ENCODE data around the gene AUTS2.

AUTS2 gene

GRCh38 chr7:70098905-70099672 lies 500.8 kb downstream of the AUTS2 start:
- no peak for DNase-seq

GRCh38 chr7:70104243-70104642 lies 506.0 kb downstream of the AUTS2 start:
- DNase-seq = no peak

DNA sequence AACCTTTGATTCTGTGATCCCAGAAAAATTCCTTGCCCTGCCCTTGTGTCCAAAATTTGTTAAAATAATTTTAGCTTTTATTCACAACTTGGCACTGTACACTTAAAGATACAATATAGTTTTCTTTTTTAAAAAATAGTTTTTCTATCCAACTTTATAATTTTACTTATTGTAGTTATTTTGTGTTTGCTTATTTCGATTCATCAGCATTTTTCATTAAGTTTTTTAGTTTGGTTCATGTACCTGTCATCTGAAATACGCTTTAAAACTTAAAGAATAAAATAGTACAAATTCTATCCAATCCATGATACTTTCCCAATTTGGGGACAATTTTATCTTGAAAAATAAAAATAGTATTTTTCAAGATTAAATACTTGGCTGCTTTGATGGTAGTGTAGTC lies 514.8 kb downstream of the AUTS2 start:
- no peak for DNase-seq

- DNase-seq = no peak
These were observed 515.3 kb downstream of the AUTS2 start for GRCh38 chr7:70113536-70113935.

GRCh38 chr7:70114806-70115205 lies 516.5 kb downstream of the AUTS2 start:
- no peak for DNase-seq

GRCh38 chr7:70116244-70116643 lies 518.0 kb downstream of the AUTS2 start:
- no peak for DNase-seq

DNA sequence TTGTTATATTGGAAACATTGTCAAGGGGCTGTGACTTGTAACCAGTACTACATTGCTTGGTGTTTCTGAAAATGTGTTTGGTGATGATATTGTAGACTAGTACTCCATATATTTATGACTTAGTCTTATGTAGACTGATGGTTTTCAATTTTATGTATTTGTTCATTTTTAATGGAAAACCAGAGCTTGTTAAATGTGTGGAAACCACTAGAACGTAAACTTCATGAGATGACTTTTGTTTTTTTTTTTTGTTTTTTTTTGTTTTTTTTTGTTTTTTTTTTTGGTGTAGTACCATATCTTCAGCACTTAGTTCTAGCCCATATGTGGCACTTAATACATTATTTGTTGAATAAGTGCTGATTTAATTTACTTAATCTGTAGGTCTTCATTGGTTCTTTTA lies 518.6 kb downstream of the AUTS2 start:
- no peak for DNase-seq

- no peak for DNase-seq
These were observed 522.6 kb downstream of the AUTS2 start for GRCh38 chr7:70120851-70121250.

DNA sequence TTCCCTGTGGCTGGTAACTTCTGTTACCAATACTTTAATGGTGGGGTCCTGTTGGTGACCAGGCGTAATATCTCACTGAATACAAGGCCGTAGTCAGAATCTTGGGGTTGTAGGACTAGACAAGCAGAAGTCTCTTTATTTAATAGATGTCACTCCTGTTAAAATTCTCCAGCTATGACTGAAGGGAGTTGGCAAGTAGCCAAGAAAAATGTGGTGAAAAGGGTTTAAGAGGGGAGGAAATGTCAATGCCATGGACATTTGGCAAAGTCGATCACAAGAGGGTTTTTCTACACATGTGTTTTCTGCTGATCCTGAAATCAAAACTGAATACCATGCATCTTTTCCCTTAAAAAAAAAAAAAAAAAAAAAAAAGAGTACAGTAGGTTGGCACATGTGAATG lies 533.5 kb downstream of the AUTS2 start:
- no peak for DNase-seq

GRCh38 chr7:70132226-70132851 lies 534.1 kb downstream of the AUTS2 start:
- no peak for DNase-seq

GRCh38 chr7:70132852-70133690 lies 534.8 kb downstream of the AUTS2 start:
- DNase-seq = no peak

- DNase-seq = no peak
These were observed 535.9 kb downstream of the AUTS2 start for GRCh38 chr7:70134029-70134770.

- no peak for DNase-seq
These were observed 537.4 kb downstream of the AUTS2 start for GRCh38 chr7:70135656-70136055.

GRCh38 chr7:70137126-70137525 lies 538.9 kb downstream of the AUTS2 start:
- no peak for DNase-seq

DNA sequence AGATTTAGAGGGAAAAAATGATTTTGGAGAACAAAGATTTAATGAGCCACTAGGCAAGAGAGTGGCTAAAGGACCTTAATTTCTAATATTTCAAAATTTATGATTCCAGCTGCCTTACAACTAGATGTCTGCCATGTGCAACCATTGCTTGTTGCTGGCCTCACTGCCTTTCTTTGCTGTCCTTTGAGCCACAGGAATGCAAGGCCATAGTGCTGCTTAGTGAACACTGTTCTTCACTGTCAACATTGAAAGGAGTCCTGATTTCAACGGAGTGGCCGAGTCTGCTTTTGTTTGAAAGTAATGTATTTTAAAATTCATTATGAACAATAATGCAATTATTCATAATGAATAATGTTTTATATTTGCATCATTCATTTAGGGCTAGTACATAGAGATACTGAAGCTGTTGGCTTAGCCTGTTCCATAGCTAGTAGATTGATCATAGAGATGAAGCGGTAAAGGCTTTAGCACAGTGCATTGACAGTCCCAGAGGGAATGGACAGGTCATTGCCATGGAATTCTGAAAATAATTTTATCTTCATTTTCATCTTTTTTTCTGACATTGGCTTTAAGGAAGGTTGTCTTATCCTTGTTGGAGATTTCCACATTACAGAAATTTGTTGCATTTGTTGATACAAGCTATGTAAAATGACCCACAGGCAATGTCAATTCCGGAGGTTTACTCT lies 544.1 kb downstream of the AUTS2 start:
- DNase-seq = no peak

DNA sequence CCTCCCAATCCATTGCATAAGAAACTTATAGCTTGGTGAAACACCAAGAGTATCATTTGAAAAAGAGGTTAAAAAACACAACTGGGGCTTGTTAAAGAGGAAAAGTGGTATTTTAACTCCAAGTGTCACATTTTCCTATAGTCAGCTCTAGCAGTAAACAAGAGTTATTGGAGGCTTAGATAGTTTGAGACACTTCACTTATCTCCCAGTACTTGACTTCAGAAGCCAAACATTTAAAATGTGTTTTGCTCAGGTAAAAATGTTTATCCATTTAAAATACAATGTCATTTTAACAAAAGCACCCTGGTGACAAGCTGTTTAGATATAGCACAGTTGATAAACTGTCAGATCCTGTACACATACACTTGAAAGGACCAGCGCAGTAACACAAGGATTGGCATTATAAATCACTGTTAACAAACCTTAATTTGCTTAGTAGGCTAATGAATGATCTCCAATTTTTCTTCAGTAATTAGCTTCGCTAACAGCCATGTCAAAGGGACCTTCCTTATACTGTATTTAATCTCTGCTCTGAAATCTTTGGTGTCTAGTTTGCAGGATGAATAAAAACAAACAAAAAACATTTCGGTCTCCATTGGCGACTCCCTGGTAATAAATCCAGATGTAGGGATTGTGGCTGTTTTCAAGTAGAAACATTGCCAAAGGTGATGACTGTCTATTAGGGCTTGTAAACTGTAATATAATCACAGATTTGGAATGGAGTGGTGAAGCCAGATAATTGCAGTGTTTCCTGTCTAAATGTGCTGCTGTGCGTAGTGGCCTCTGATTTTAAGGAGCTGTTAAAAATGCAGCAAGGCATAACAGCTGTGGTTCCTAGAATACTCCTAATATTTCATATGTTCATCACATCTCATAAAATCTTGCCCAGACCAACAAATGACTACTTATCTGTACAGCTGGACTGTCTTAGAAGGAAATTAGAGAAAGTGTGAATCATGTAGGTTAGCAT lies 545.1 kb downstream of the AUTS2 start:
- no peak for DNase-seq

- DNase-seq = no peak
These were observed 550.7 kb downstream of the AUTS2 start for GRCh38 chr7:70148997-70149396.

DNA sequence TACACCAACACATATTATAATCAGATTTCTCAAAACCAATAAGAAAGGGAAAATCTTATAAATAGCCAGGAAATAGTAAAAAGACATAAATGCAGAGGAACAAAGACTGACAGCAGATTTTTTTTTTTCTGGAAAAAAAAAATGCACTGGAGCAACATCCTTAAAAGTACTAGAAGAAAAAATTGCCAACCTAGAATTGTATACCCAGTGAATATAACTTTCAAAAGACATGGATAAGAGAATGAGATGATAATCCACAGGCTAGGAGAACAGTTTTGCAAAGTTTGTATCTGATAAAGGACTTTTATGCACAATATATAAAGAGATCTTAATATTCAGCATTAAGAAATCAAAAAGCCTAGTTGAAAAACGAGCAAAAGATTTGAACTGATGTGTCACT lies 554.0 kb downstream of the AUTS2 start:
- DNase-seq = no peak

GRCh38 chr7:70153933-70154332 lies 555.7 kb downstream of the AUTS2 start:
- DNase-seq = no peak

DNA sequence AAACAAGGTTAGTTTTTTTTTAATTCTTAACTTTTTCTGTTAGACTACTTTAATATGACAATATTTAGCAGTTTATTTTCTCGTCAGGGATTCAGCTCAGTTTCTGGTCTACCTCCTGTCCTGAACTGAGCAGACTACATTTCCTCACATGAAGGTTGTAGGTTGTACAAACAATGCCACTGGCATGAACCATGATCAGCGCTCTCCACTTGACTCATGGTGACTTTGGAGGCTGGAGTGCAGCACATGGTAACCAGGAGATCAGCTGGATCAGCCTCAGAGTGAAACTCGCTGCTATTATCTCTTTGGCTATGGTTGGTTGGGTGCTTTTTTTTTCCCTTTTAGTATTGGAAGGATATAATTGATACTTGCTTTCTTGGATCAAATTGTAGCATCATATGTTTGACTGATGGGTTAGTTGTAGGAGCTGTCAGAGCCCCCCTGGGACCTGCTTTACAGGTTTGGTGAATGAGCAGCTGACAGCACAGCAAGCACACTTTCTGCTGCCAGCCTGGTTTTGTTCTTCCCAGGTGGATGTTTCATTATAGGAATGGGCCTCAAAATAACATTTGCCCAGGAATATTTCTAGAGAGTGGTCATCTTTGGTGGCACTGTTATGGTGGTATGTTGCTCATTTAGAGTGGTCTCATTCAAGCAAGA lies 556.4 kb downstream of the AUTS2 start:
- DNase-seq = no peak

GRCh38 chr7:70156057-70156456 lies 557.8 kb downstream of the AUTS2 start:
- DNase-seq = no peak

Data from activated CD4-positive, alpha-beta T cell treated with anti-CD3 and anti-CD28 coated beads, Interleukin-2, amount 50 U/mL, for 48 hours (primary cell).